OCI-M1 (cell line): Measurements from ENCODE around the gene HNRNPL.
"Not testable (repeated sequence)": the region's sequence is repeated elsewhere in the genome, so short reads cannot be mapped to it uniquely, and the experiment has no call there.

Experiments
- DNase-seq: peaks from one replicate; lab custom pipeline; 2025; lab: John Stamatoyannopoulos, UW

Gene HNRNPL

DNA sequence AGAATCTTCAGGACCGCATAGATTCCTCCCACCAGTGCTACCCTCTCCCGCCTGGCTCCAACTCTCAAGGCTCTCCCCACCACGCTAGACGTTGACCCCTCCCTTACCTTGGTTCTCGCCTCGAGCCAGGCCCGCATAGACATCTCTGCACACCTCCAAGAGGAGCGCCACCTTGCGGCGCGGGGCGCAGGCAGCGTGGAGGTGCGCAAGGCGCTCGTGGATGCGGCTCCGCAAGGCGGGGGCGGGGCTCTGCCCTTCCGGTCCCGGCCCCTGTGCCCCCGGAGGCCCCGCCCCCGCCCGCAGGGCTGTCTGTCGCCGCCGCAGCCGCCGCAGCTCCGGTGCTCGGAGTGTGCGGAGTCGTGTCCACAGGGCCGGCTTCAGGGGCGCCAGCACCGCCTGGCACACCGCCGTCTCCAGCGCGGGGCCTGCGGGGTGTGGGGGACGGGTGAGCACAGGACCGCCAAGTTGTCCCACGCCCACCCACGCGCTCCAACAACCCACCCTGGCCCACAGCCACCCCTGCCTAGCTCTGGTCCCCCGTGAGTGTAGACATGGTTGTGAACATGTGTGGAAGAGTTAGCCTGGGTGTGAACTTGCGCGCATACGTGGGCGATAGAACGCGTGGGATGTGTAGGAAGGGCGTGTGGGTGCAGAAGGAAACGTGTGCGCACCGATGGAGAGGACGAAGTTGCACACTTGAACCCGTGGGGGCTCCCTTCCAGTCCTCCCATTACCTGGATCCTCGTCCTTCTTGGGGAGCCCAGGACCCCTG is 20.2 kb upstream of the HNRNPL start:
- DNase-seq = no peak

DNA sequence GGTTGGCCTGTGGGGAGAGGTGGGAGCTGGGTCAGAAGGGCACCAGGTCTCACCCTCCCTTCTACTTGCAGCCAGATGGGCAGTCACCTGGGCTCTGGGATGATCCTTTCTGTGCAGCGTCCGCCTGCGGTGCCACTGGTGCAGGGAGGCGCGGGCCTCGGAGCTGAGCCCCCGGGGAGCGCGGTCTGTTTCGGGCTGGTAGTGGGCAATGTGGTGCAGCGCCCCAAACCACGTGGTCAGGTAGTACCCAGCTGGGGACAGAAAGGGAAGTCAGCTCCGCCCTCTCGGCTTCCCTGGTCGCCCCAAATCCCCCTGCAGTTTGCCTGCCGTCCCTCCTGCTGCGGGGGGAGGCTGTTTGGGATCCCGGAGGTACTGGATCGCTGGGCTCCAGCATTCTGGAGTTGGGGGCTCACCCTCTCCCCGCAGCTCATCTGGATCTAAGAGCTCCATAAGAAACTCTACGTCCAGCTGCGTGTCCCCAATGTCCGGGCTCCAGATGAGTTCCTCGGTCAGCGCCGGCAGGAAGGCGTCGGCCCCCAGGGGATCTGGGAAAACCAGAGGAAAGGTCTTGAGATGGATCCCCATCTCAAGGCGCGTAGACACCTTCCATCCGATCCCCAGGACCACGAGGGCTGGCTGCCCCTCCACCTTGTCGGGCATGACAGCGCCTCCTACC is 19.5 kb upstream of the HNRNPL start:
- DNase-seq = no peak

DNA sequence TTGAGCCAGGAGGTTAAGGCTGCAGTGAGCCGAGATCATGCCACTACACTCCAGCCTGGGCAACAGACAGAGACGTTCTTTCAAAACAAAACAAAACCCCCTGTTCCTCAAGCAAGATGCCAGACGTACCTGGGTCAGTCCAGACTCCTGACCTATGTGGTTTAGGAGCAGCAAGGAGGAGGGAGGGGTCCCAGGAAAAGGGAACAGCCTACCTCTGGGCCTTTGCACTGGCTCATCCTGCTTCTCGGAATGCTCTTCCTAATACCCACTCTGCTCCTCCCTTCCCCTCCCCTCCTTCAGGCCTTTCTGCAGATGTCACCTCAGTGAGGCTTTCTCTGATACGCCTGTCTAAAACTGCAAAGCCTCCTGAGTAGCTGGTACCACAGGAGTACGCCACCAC is 18.8 kb upstream of the HNRNPL start:
- DNase-seq = no peak

DNA sequence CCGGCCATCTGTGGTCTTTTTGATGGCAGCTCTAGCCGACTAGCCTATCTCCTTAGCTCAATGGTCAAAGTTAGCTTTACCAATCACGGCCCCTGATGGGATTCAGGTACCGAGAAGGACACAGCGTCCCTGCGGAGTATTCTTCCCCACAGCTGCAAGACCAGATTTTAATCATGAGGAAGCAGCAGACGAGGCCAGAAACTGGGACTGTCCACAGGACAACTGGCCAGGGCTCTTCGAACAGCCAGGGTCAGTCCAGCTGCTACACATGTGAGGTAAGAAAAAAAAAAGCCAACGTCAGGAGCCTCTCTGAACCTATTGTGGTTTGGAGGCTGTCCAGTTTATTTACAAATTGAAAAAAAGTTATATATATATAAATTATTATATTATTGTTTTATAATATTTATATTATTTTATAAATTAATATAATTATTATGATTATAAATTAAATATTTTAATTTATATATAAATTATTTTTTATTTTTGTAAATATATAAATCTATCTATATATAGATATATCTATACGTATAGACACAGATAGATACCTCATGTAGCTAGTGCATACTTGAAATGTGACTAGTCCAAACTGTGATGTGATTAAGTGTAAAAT is 17.5 kb upstream of the HNRNPL start:
- no peak for DNase-seq

DNA sequence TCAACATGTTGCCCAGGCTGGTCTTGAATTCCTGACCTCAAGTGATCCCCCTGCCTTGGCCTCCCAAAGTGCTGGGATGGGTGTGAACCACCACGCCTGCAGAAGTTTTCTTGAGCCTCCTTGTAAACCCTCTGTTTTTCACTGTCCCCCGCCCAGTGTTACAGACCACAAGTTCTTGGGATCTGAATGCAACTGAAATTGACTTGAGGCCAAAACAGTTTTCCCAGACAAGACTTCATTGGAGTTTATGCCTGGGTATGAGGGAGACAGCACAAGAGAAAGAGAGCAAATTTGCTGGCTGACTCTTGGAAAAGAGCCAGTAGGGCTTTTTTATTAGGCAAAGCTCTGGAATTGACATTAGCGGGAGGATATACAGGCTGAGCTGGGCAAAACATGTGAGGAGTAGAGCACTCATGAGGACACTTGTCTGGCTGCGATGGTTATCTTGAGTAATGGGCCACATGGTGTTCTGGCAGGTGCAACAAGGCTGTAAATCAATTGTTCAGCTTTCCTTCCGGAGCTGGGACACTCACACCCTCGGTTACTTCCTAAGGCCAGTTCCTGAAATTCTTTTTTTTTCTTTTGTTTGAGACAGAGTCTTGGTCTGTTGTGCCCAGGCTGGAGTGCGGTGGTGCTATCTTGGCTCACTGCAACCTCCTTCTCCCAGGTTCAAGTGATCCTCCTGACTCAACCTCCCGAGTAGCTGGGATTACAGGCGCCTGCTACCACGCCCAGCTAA is 12.7 kb upstream of the HNRNPL start:
- DNase-seq = peak; percentile 24

DNA sequence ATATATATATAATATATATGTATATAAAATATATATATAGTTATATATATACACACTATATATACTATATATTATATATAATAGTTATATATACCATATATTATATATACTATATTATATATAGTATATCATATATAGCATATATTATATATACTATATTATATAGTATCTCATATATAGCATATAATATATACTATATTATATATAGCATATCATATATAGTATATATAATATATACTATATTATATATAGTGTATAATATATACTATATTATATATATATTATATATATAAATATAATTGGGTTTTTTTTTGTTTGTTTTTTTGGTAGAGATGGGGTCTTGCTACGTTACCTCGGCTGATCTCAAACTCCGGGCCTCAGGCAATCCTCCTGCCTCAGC is 11.6 kb upstream of the HNRNPL start:
- DNase-seq = no peak

DNA sequence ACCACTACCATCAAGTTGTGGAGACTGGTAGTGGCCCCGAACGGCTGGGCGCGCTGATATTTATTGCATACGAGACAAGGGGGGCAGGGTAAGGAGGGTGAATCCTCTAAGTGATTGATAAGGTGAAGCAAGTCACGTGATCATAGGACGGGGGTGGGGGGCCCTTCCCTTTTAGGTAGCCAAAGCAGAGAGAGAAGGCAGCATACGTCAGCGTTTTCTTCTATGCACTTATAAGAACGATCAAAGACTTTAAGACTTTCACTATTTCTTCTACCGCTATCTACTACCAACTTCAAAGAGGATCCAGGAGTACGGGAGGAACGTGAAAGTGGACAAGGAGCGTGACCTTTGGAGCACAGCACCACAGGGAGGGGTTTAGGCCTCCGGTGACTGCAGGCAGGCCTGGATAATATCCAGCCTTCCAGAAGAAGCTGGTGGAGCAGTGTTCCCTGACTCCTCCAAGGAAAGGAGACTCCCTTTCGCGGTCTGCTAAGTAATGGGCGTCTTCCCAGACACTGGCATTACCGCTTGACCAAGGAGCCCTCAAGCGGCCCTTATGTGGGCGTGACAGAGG is 9.9 kb upstream of the HNRNPL start:
- not testable (repeated sequence) for DNase-seq

DNA sequence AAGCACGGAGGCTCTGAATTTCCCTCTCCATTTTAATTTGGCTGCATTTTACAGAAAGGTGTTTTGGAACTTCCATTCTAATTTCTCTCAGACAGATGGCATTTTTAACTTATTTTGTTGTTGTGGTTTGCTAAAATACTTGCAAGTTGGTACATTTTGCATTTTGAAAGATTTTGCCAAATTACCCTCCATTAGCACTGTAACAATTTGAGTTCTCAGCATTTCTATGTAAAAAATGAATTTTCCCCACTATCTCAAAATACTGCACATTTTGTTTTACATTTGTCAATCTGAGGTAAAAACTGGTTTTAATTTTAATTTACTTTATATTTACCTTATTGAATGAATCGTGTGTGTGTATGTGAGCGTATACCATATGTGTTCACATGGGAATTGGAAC is 7.0 kb upstream of the HNRNPL start:
- no peak for DNase-seq

DNA sequence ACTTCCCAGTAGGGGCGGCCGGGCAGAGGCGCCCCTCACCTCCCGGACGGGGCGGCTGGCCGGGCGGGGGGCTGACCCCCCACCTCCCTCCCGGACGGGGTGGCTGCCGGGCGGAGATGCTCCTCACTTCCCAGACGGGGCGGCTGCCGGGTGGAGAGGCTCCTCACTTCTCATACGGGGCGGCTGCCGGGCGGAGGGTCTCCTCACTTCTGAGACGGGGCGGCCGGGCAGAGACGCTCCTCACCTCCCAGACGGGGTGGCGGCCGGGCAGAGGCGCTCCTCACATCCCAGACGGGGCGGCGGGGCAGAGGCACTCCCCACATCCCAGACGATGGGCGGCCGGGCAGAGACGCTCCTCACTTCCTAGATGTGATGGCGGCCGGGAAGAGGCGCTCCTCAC is 6.0 kb upstream of the HNRNPL start:
- not testable (repeated sequence) for DNase-seq

DNA sequence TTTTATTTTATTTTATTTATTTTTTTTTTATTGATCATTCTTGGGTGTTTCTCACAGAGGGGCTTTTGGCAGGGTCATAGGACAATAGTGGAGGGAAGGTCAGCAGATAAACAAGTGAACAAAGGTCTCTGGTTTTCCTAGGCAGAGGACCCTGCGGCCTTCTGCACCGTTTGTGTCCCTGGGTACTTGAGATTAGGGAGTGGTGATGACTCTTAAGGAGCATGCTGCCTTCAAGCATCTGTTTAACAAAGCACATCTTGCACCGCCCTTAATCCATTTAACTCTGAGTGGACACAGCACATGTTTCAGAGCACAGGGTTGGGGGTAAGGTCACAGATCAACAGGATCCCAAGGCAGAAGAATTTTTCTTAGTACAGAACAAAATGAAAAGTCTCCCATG is 5.2 kb upstream of the HNRNPL start:
- DNase-seq = not testable (repeated sequence)

DNA sequence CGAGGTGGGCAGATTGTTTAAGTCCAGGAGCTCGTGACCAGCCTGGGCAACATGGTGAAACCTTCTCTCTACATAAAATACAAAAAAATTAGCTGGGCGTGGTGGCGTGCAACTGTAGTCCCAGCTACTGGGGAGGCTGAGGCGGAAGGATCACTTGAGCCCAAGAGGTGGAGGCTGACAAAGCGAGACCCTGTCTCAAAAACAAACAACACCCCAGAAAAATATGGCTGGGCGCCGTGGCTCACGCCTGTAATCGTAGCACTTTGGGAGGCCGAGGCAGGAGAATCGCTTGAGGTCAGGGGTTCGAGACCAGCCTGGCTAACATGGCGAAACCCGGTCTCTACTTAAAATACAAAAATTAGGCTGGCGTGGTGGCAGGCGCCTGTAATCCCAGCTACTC is 3.4 kb upstream of the HNRNPL start:
- DNase-seq = no peak

DNA sequence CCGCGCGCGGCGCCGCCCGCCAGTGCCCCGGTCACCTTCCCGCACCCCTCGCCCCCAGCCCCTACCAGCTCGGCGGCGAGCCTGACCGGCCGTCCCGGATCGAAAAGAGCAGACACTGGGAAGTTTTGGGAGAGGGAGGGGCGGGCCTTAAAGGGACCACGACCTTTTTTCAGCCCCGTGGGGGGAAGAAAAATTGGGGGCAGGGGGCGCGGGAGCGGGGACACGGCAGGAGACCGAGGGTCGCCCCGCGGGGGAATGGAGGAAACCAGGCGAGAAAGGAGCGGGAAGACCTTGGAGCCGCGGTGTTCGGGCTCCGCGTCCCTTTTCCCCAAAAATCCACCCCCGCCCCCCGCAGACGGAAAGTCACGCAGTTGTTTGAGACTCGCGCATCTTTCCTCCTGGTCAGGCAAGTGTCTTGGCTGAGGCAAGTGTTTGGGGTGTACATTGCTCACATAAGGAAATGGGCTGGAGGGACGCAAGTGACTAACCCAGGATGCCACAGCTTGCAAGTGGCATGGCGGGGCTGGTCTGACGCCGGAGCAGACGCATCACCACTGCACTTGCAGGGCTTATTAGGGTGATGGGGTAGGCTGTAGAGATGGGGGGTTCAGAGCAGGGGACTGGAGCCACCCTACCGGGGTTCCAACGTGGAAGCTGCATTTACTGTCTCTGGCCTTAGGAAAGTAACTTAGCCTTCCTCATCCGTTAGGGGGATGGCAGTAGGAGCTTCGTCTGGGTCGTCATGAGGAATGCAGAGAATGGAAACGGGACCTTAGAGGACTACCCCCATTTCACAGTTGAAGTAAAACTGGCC is 2.7 kb upstream of the HNRNPL start:
- DNase-seq = peak; percentile 81

DNA sequence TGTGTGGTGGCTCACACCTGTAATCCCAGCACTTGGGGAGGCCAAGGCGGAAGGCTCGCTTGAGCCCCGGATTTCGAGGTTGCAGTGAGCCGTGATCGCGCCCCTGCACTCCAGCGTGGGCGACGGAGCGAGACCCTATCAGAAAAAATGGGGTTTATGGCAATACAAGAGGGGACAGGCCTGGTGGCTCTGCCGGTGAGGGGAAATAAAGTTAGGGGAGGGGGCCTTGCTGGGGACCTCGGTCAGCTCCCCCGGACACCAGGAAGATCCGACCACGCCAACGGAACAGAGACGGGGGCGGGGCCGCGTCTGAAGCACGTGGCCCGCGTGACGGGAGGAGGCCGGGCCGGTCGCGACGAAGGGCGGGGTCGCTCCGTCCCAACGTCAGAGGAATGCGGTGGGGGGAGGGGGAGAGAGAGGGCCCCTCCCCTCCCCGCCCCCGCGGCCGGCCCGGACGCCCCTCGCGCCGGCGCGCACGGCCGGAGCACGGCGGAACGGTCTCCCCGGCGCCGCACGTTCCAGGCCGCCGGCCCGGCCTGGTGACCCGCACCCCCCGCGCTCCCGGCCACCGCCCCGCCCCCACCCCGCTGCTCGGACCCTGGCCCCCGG is 1.9 kb upstream of the HNRNPL start:
- DNase-seq = peak; percentile 97

DNA sequence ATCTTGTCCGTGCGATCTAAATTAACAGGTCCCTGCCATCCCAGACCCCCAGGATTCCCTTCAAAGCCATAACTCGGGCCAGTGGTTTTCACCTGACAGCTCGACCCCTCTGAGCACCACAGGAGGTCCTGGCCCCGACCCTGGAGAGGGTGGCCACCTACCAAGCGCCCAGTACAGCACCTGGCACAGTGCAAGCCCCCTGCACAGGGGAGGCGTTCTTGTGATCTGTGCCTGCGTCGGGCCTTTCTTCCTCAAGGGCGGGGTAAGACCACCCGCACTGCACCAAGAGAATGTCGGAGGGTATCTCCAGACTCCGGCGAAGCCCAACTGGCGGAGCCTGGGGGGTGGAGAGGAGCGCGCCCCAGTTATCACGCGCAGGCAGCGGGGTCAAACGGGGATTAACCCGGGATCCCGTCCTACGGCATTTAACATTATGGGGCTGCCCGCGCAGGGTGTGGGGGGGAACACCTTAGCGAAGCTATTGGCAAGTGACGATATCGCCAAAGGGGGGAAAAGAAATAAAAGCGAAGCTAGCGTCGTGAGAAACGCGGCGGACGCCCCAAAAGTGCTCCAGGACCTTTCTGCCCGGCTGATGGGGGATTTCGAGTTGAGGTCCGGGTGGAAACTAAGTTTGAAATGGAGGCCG is 1.3 kb upstream of the HNRNPL start:
- DNase-seq = no peak

DNA sequence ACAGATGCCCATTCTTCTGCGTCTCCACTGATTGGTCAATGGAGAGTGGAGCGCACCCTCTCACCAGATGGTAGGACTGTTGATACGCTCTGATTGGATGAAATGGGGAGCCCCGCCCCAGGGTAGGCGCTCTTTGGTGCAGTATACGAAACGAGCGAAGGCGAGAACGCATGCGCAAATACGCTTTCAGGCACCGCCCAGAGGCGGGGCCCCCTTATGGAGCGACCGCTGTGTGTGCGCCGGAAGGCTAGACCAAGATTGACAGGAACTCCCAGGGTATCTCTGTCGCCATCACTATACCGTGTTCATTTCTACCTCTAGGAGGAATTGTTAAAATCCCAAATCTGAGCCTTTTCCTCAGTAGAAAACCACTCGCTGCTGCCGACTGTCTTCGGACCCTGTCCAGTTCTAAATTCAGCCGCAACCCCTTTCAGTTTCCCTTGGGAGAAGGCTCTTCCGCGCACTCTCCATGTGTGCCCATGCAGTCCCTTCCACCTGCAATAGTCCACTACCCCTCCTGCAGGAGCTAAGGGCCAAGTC is 720 bp upstream of the HNRNPL start:
- no peak for DNase-seq

DNA sequence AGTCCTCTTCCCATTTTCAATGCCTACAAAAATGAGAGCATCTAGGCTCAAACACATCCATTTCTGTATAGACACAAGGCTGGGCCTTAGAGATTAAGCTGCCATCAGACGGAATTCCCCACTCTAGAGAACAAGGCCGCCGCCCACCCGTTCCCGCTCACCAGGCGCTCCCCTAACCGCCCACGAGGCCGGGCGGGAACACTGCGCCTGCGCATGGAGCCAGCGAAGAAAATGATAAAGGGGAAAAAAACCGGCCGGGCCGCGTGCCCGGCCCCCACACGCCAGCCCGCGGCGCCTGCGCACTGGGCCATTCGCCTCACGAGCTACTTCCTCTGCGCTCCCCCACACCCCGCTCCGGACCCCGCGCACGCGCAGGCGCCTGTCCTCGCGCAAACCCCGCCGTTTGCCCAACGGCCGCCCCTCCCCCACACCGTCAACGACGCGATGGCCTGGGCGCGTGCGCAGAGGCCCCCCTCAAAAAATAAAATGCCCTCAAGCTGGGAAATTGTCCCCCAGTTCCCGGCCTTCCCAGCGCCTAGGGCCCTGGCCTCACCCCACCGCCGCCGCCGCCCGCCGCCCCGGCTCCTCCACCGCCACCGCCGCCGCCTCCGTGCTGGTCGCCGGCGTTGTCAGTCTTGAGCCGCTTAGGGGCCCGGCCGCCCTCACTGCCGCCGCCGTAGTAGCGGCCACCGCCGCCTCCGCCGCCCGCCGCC is 483 bp downstream of the HNRNPL start:
- DNase-seq = peak; percentile 99

DNA sequence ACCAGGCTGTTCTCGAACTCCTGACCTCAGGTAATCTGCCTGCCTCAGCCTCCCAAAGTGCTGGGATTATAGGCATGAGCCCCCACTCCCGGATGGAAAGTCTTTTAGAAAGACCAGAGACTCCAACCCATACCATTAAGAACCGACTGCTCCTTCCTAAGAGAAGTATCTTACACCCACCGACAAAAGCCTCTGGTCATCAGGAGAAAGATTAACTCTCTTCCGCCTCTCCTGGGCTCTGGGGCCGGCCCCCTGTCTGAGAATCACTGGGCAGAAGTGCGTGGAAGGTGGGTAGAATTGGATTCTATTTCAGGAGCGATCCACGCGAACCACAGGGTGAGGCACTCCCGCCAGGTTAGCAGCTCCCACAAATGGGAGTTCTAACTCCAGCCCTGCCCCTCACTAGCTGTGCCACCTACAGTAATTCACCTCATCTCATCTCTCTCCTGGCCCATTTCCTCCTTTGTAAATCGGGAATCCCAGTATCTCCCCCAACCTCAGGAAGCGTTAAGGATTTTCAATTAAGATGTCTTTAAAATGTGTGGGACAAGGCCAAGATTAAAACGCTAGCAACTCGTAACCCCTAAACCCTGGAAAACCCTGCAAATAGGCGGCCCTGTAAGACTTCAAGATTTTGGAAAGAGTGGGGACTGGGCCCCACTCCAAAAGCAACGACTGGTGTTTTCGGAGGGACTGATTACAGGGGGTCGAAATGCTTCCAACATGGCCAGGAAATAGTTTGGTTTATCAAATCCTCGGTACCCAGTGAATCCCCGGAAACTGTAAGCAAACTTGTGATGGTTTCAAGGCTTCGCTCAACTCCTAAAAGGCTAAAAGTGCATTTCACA is 1.3 kb downstream of the HNRNPL start:
- DNase-seq = peak; percentile 53

DNA sequence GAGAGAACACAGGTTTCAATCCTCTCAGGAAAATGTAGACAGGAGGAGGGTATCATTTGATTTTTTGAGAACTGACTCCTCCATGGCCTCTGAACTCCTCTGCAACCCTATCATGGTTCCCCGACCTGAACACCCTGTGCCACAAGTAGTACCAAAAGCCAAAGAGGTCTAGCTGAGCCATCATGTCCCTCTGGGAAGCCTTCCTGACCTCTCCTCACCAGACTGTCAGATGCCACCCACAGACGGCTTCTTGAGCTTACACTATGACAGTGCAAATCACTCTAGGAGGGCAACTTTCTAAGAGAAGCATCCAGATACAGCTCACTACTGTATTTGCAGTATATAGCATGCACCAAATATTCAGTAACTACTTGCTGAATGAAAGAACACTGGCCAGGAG is 3.7 kb downstream of the HNRNPL start:
- no peak for DNase-seq
